HCT116 (cell line): Measurements from ENCODE around the gene THSD1.

ENCODE experiments used
- CBX3 ChIP-seq: IDR thresholded peaks from 2 replicates; pipeline ENCODE4 v1.6.1; 2012; ENCODE audit warnings: low read depth
- CEBPB ChIP-seq: IDR thresholded peaks from 2 replicates; pipeline ENCODE4 v1.6.1; 2012; ENCODE audit warnings: low read depth
- EZH2 ChIP-seq: fragments of 200-600 bp; sonication (generic); IDR thresholded peaks from 2 replicates; pipeline ENCODE4 v1.6.1; 2017; ENCODE audit warnings: antibody characterized with exemption, mixed run types
- EZH2phosphoT487 ChIP-seq: fragments of 200-600 bp; IDR thresholded peaks from 2 replicates; pipeline ENCODE4 v1.6.1; 2018; ENCODE audit warnings: antibody characterized with exemption, borderline replicate concordance
- JUND ChIP-seq: IDR thresholded peaks from 2 replicates; pipeline ENCODE4 v1.6.1; 2012
- MAX ChIP-seq: IDR thresholded peaks from 2 replicates; pipeline ENCODE4 v1.6.1; 2012
- POLR2A ChIP-seq: IDR thresholded peaks from 2 replicates; pipeline ENCODE4 v1.7.0; 2011; ENCODE audit warnings: borderline replicate concordance; ENCODE audit not compliant: insufficient read depth, insufficient read length; ENCODE audit errors: extremely low read depth
- POLR2AphosphoS5 ChIP-seq: IDR thresholded peaks from 2 replicates; pipeline ENCODE4 v1.6.1; 2011; ENCODE audit warnings: mild to moderate bottlenecking, low read depth, low read length, moderate library complexity
- RAD21 ChIP-seq: IDR thresholded peaks from 2 replicates; pipeline ENCODE4 v1.6.1; 2012; ENCODE audit warnings: low read depth, mild to moderate bottlenecking
- SP1 ChIP-seq: IDR thresholded peaks from 2 replicates; pipeline ENCODE4 v1.6.1; 2012; ENCODE audit warnings: low read depth
- ZBTB33 ChIP-seq: IDR thresholded peaks from 2 replicates; pipeline ENCODE4 v1.6.1; 2011; ENCODE audit warnings: mild to moderate bottlenecking, low read length, moderate library complexity; ENCODE audit not compliant: insufficient replicate concordance; ENCODE audit errors: extremely low read depth
- ZNF274 ChIP-seq: fragments of 200-500 bp; sonication (Bioruptor generic); IDR thresholded peaks from 2 replicates; pipeline ENCODE4 v1.6.1; 2014; ENCODE audit warnings: mild to moderate bottlenecking, low read depth, low read length, inconsistent platforms
- TF ChIP-seq, protein P1 (sequence below), 3 experiments: fragments of 200-600 bp in 1 of 3; sonication (generic) in 1 of 3; IDR thresholded peaks in 2 of 3; conservative IDR thresholded peaks in 1 of 3; 2 replicates each; pipeline ENCODE4 v1.5.1; 2012 to 2017; ENCODE audit warnings: low read depth in 2 of 3, low read length in 2 of 3, antibody characterized with exemption in 1 of 3, borderline replicate concordance in 1 of 3, control low read depth in 1 of 3, mild to moderate bottlenecking in 1 of 3, mixed read lengths in 1 of 3, mixed run types in 1 of 3, moderate library complexity in 1 of 3; ENCODE audit not compliant: insufficient read depth in 1 of 3
- TF ChIP-seq, protein P2 (sequence below): IDR thresholded peaks from 2 replicates; pipeline ENCODE4 v1.6.1; 2012

GRCh38 chr13:52374873-52375411 lies 31.0 kb downstream of the THSD1 start:
- TF ChIP-seq ZNF274 (no peak), CBX3 (no peak), SP1 (no peak), EZH2phosphoT487 (no peak), ZBTB33 (no peak), MAX (no peak), POLR2AphosphoS5 (no peak), JUND (no peak), EZH2 (no peak), POLR2A (no peak), CEBPB (no peak), RAD21 (no peak)
- TF ChIP-seq, protein P1, sequence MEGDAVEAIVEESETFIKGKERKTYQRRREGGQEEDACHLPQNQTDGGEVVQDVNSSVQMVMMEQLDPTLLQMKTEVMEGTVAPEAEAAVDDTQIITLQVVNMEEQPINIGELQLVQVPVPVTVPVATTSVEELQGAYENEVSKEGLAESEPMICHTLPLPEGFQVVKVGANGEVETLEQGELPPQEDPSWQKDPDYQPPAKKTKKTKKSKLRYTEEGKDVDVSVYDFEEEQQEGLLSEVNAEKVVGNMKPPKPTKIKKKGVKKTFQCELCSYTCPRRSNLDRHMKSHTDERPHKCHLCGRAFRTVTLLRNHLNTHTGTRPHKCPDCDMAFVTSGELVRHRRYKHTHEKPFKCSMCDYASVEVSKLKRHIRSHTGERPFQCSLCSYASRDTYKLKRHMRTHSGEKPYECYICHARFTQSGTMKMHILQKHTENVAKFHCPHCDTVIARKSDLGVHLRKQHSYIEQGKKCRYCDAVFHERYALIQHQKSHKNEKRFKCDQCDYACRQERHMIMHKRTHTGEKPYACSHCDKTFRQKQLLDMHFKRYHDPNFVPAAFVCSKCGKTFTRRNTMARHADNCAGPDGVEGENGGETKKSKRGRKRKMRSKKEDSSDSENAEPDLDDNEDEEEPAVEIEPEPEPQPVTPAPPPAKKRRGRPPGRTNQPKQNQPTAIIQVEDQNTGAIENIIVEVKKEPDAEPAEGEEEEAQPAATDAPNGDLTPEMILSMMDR (IDR thresholded peaks at IDR 0.05 in 2 of 3, conservative IDR thresholded peaks at IDR 0.05 in 1 of 3; ENCODE audit: borderline replicate concordance in 1 of 3, insufficient read depth in 1 of 3, low read depth in 2 of 3, low read length in 2 of 3): no peak
- TF ChIP-seq, protein P2, sequence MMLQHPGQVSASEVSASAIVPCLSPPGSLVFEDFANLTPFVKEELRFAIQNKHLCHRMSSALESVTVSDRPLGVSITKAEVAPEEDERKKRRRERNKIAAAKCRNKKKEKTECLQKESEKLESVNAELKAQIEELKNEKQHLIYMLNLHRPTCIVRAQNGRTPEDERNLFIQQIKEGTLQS: no peak
